Stimulated activated naive CD8-positive, alpha-beta T cell treated with anti-CD3 and anti-CD28 coated beads, Interleukin-15, amount 100 ng/mL, for 72 hours (primary cell): ENCODE results near the gene MTCL1.
A peak's percentile ranks its signal among the peaks of the same experiment; 100 is the strongest.

ENCODE experiments used
- ATAC-seq: fragments of 150-1000 bp; cut with Tn5 transposase; 2 replicates; pipeline ENCODE4 v1.10.0; 2021; ENCODE audit warnings: mild to moderate bottlenecking, moderate library complexity
- DNase-seq, 2 donors: peaks; one replicate each; pipeline ENCODE4 v3.0.0; 2021 to 2022
- H3K27ac Mint-ChIP-seq, 2 donors: one replicate each; pipeline ENCODE4 v1.8.0; 2022; ENCODE audit warnings: mild to moderate bottlenecking in 2 of 2, mixed read lengths in 2 of 2, moderate library complexity in 2 of 2
- H3K27me3 Mint-ChIP-seq: one replicate; pipeline ENCODE4 v1.8.0; 2022; ENCODE audit warnings: mixed read lengths
- H3K4me1 Mint-ChIP-seq: one replicate; pipeline ENCODE4 v1.8.0; 2022; ENCODE audit warnings: mild to moderate bottlenecking, mixed read lengths
- H3K4me3 Mint-ChIP-seq, 2 donors: one replicate each; pipeline ENCODE4 v1.8.0; 2022; ENCODE audit warnings: mild to moderate bottlenecking in 2 of 2, mixed read lengths in 2 of 2, moderate library complexity in 1 of 2
- H3K9me3 Mint-ChIP-seq, 2 donors: one replicate each; pipeline ENCODE4 v1.8.0; 2022; ENCODE audit warnings: mixed read lengths in 2 of 2

The MTCL1 gene

GRCh38 chr18:8742387-8743361, 37.3 kb downstream of the MTCL1 start:
- peaks cover 36% of the 10 kb centered on the region for H3K4me1 Mint-ChIP-seq
- peaks cover 23 to 34% of the 10 kb centered on the region in 2 donors for H3K9me3 Mint-ChIP-seq
- peak in 1 of 2 donors; percentile 18 for DNase-seq
- no peaks in the 10 kb centered on the region for H3K27me3 Mint-ChIP-seq
- no peak overlapping the region for H3K4me3 Mint-ChIP-seq
- peak; percentile 60 for ATAC-seq
- no peak overlapping the region for H3K27ac Mint-ChIP-seq

GRCh38 chr18:8744038-8744437, 38.7 kb downstream of the MTCL1 start:
- Mint-ChIP-seq H3K27ac (no peak overlapping the region), H3K27me3 (no peaks in the 10 kb centered on the region)
- ATAC-seq = no peak

GRCh38 chr18:8744656-8745055, 39.3 kb downstream of the MTCL1 start:
- Mint-ChIP-seq H3K27me3 (no peaks in the 10 kb centered on the region), H3K4me1 (peaks cover 36% of the 10 kb centered on the region), H3K4me3 (peak overlapping the region in 1 of 2 donors; percentile 38), H3K27ac (peak overlapping the region in 1 of 2 donors; percentile 20), H3K9me3 (peaks cover 23 to 28% of the 10 kb centered on the region in 2 donors)
- peak in 1 of 2 donors; percentile 28 for DNase-seq
- peak; percentile 84 for ATAC-seq

More at GRCh38 chr18:8744038-8744437, 38.7 kb downstream of the MTCL1 start:
- peaks cover 36% of the 10 kb centered on the region for H3K4me1 Mint-ChIP-seq
- DNase-seq = no peak
- H3K4me3 Mint-ChIP-seq = no peak overlapping the region
- peaks cover 23 to 34% of the 10 kb centered on the region in 2 donors for H3K9me3 Mint-ChIP-seq

GRCh38 chr18:8745355-8746014, 40.1 kb downstream of the MTCL1 start:
- Mint-ChIP-seq H3K27ac (no peak overlapping the region), H3K4me1 (peaks cover 36% of the 10 kb centered on the region), H3K27me3 (no peaks in the 10 kb centered on the region), H3K4me3 (peak overlapping the region; percentile 1 to 32), H3K9me3 (peaks cover 23 to 28% of the 10 kb centered on the region in 2 donors)
- ATAC-seq (no peak), DNase-seq (no peak)

GRCh38 chr18:8747440-8747937, 42.1 kb downstream of the MTCL1 start:
- H3K4me1 Mint-ChIP-seq = peaks cover 36% of the 10 kb centered on the region
- H3K27ac Mint-ChIP-seq = no peak overlapping the region

GRCh38 chr18:8749492-8749891, 44.1 kb downstream of the MTCL1 start:
- Mint-ChIP-seq H3K4me3 (no peak overlapping the region), H3K4me1 (peaks cover 22% of the 10 kb centered on the region), H3K27me3 (peaks cover 4% of the 10 kb centered on the region), H3K9me3 (peaks cover 0 to 2% of the 10 kb centered on the region in 2 donors), H3K27ac (no peak overlapping the region)
- ATAC-seq (no peak), DNase-seq (no peak)

More at GRCh38 chr18:8747440-8747937, 42.1 kb downstream of the MTCL1 start:
- peaks cover 10 to 13% of the 10 kb centered on the region in 2 donors for H3K9me3 Mint-ChIP-seq
- H3K27me3 Mint-ChIP-seq = no peaks in the 10 kb centered on the region
- no peak overlapping the region for H3K4me3 Mint-ChIP-seq
- DNase-seq (no peak), ATAC-seq (no peak)

- ATAC-seq = no peak
- no peak for DNase-seq
- H3K27ac Mint-ChIP-seq = no peak overlapping the region
- H3K4me3 Mint-ChIP-seq = no peak overlapping the region
- peaks cover 21% of the 10 kb centered on the region for H3K4me1 Mint-ChIP-seq
- peaks cover 14% of the 10 kb centered on the region for H3K27me3 Mint-ChIP-seq
- no peaks in the 10 kb centered on the region for H3K9me3 Mint-ChIP-seq
These were observed 45.6 kb downstream of the MTCL1 start for GRCh38 chr18:8750954-8751415.

GRCh38 chr18:8751692-8752091, 46.3 kb downstream of the MTCL1 start:
- Mint-ChIP-seq H3K9me3 (no peaks in the 10 kb centered on the region), H3K27ac (no peak overlapping the region), H3K4me3 (no peak overlapping the region), H3K4me1 (peaks cover 16% of the 10 kb centered on the region), H3K27me3 (peaks cover 14% of the 10 kb centered on the region)
- ATAC-seq = no peak
- DNase-seq = no peak

GRCh38 chr18:8752329-8752728, 47.0 kb downstream of the MTCL1 start:
- H3K4me1 Mint-ChIP-seq = peaks cover 15% of the 10 kb centered on the region
- H3K27ac Mint-ChIP-seq = no peak overlapping the region
- ATAC-seq (no peak), DNase-seq (no peak)
- peaks cover 14% of the 10 kb centered on the region for H3K27me3 Mint-ChIP-seq
- H3K9me3 Mint-ChIP-seq = no peaks in the 10 kb centered on the region
- H3K4me3 Mint-ChIP-seq = no peak overlapping the region

- DNase-seq = peak; percentile 16 to 28
- Mint-ChIP-seq H3K27me3 (peaks cover 27% of the 10 kb centered on the region), H3K27ac (peak overlapping the region in 1 of 2 donors; percentile 67), H3K9me3 (no peaks in the 10 kb centered on the region), H3K4me1 (peaks cover 15% of the 10 kb centered on the region), H3K4me3 (peak overlapping the region in 1 of 2 donors; percentile 62)
- peak; percentile 95 for ATAC-seq
These were observed 49.9 kb downstream of the MTCL1 start for GRCh38 chr18:8754995-8755960.

GRCh38 chr18:8756571-8756970, 51.2 kb downstream of the MTCL1 start:
- H3K4me3 Mint-ChIP-seq = no peak overlapping the region
- peaks cover 27% of the 10 kb centered on the region for H3K27me3 Mint-ChIP-seq
- peaks cover 15% of the 10 kb centered on the region for H3K4me1 Mint-ChIP-seq
- DNase-seq (no peak), ATAC-seq (no peak)
- no peak overlapping the region for H3K27ac Mint-ChIP-seq
- peaks cover 6% of the 10 kb centered on the region in 2 donors for H3K9me3 Mint-ChIP-seq

- Mint-ChIP-seq H3K27me3 (peaks cover 27% of the 10 kb centered on the region), H3K9me3 (peaks cover 7 to 13% of the 10 kb centered on the region in 2 donors), H3K27ac (peak overlapping the region in 1 of 2 donors; percentile 42), H3K4me1 (peaks cover 15% of the 10 kb centered on the region), H3K4me3 (no peak overlapping the region)
- DNase-seq = no peak
- no peak for ATAC-seq
These were observed 52.1 kb downstream of the MTCL1 start for GRCh38 chr18:8757396-8757997.

- ATAC-seq = no peak
- Mint-ChIP-seq H3K27ac (no peak overlapping the region), H3K27me3 (peaks cover 27% of the 10 kb centered on the region), H3K9me3 (peaks cover 7 to 16% of the 10 kb centered on the region in 2 donors), H3K4me3 (no peak overlapping the region), H3K4me1 (peaks cover 15% of the 10 kb centered on the region)
- no peak for DNase-seq
These were observed 53.1 kb downstream of the MTCL1 start for GRCh38 chr18:8758466-8758865.

GRCh38 chr18:8760984-8761383, 55.6 kb downstream of the MTCL1 start:
- ATAC-seq (no peak), DNase-seq (no peak)
- H3K27ac Mint-ChIP-seq = no peak overlapping the region
- H3K27me3 Mint-ChIP-seq = peaks cover 13% of the 10 kb centered on the region
- H3K4me1 Mint-ChIP-seq = peaks cover 1% of the 10 kb centered on the region
- peaks cover 7 to 16% of the 10 kb centered on the region in 2 donors for H3K9me3 Mint-ChIP-seq
- H3K4me3 Mint-ChIP-seq = no peak overlapping the region
